Left kidney (tissue), 8 donors: Measurements from ENCODE around the gene MINDY1. TPM values are rescaled to one million over a fixed set of nuclear protein-coding genes. Genes with fewer than 3 reads are reported as not detected.

Source experiments
- DNase-seq: peaks from one replicate; pipeline ENCODE4 v3.0.0-alpha.2; 2013
- long read RNA-seq, 8 donors: transcript quantifications; one replicate each; lab custom pipeline, GENCODE V29; 2026
- polyA plus RNA-seq: library from polyadenylated mRNA; unstranded; fragments of 120-200 nt; gene quantifications from one replicate; pipeline ENCODE4 v1.2.1, GENCODE V29; 2013; ENCODE audit not compliant: insufficient read length

The MINDY1 gene, protein sequence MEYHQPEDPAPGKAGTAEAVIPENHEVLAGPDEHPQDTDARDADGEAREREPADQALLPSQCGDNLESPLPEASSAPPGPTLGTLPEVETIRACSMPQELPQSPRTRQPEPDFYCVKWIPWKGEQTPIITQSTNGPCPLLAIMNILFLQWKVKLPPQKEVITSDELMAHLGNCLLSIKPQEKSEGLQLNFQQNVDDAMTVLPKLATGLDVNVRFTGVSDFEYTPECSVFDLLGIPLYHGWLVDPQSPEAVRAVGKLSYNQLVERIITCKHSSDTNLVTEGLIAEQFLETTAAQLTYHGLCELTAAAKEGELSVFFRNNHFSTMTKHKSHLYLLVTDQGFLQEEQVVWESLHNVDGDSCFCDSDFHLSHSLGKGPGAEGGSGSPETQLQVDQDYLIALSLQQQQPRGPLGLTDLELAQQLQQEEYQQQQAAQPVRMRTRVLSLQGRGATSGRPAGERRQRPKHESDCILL
- 47.9 TPM for polyA plus RNA-seq
- long read RNA-seq, donor 1, partial matches to known transcripts = 0 of 3 reads
- long read RNA-seq, donor 1, other reads (novel, unspliced or antisense) = 0 of 3 reads
- long read RNA-seq, donor 2 = 0 reads
- long read RNA-seq, donor 3 = 0 reads
- long read RNA-seq, donor 4, partial matches to known transcripts = 8 of 8 reads
- long read RNA-seq, donor 4, other reads (novel, unspliced or antisense) = 0 of 8 reads
- long read RNA-seq, donor 5, partial matches to known transcripts = 0 of 1 reads
- long read RNA-seq, donor 5, other reads (novel, unspliced or antisense) = 0 of 1 reads
- long read RNA-seq, donor 6, partial matches to known transcripts = 6 of 7 reads
- long read RNA-seq, donor 6, other reads (novel, unspliced or antisense) = 0 of 7 reads
- long read RNA-seq, donor 7, partial matches to known transcripts = 0 of 1 reads
- long read RNA-seq, donor 7, other reads (novel, unspliced or antisense) = 0 of 1 reads
- long read RNA-seq, donor 8 = 0 reads

GRCh38 chr1:151006327-151007052 lies at the start of gene MINDY1:
Gene MINDY1, minus strand, starts transcription at chr1:151006902. Its CDS starts 4,285 bp downstream, at chr1:151002617.
- peak; percentile 84 for DNase-seq

GRCh38 chr1:151056149-151056548 lies 49.4 kb upstream of the MINDY1 start:
- DNase-seq = no peak

DNA sequence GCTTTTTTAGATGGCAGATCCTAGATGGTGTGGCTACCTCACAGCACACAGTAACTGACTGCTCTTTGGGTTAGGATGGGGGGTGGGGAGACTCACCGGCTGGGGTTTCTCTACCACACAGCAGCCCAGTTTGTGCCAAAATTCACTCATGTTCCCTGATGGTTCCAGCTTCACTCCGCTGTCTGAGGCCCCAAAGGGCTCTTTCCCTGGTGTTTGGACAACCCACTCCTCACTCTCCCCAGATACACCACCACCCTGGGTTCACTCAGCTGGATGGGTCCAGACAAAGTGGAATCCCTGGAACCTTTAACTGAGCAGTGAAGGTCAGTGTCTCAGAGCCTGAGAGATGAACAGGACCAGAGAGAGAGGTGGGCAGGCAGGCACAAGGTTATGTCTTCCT lies 48.9 kb upstream of the MINDY1 start:
- no peak for DNase-seq

GRCh38 chr1:151054971-151055547 lies 48.4 kb upstream of the MINDY1 start:
- DNase-seq = no peak

GRCh38 chr1:151051356-151052009 lies 44.8 kb upstream of the MINDY1 start:
- no peak for DNase-seq

DNA sequence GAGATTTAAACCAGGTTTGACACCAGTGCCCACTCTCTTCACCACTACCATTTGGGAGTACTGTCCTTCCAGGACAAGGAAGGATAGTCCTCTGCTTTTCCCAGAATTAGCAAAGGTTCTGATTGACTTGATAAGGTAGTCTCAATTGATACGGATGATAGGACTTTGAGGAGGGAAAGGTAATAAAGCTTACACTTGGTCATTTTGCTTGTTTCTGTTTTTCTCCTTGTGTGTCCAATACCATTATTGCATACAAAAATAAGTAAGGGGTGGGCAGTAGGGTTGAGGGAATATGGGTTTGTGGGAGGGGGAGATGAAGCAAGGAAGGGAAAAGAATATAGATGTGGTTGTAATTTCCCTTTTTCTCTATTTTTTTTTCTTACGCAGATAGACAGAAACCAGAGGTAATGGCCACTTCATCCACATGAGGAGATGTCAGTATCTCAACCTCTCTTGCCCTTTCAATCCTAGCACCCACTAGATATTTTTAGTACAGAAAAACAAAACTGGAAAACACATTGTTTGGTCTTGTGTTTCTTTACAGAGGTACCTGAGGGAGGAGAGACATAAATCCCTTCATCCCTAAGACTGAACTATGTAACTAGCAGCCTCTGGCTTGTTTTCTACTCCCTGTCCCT lies 43.5 kb upstream of the MINDY1 start:
- DNase-seq = no peak

DNA sequence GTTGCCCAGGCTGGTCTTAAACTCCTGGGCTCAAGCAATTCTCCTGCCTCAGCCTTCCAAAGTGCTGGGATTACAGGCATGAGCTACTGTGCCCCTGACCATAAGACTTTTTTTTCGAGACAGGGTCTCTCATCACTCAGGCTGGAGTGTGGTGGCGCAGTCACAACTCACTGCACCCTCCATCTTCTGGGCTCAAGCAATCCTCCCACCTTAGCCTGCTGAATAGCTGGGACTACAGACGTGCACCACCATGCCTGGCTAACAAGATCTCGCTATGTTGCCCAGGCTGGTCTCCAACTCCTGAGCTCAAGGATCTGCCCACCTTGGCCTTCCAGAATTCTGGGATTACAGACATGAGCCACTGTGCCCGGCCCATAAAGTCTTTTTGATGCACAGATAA lies 42.8 kb upstream of the MINDY1 start:
- DNase-seq = no peak

DNA sequence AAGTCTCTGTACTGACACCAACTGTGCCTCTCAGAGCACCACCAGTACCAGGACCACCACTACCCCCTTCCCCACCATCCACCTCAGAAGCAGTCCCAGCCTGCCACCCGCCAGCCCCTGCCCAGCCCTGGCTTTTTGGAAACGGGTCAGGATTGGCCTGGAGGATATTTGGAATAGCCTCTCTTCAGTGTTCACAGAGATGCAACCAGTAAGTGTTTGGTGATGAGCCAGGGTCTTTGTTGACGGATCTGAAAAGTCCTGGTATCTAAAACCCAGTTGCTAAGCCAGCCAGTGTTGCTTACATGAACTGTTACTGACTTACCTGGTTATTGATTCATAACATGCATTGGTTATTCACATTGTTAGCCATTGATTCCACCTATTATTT lies 41.9 kb upstream of the MINDY1 start:
- no peak for DNase-seq

GRCh38 chr1:151047925-151048644 lies 41.4 kb upstream of the MINDY1 start:
- no peak for DNase-seq

- DNase-seq = peak; percentile 80
These were observed 40.9 kb upstream of the MINDY1 start, which contains the start of gene C1orf56 for GRCh38 chr1:151047591-151047924. Gene C1orf56, plus strand, starts transcription at chr1:151047751. Its CDS starts 97 bp downstream, at chr1:151047848.

DNA sequence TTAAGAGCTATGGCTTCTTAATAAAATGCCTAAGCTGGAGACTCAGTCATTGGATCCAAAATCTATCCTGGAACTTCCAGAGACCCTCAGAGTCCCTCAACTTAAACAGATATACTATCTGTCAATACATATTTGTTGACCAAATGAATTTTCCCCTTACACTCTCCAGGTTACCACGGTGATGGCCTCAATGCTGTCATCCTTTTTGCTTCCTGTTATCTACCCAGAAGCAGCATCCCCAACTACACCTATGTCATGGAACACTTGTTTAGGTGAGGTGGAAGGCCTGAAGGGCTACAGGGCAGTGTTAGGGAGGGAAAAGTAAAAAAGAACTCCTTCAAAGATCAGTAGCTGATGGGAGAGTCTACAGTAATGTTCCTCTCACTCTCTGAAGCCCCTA lies 36.5 kb upstream of the MINDY1 start:
- no peak for DNase-seq

DNA sequence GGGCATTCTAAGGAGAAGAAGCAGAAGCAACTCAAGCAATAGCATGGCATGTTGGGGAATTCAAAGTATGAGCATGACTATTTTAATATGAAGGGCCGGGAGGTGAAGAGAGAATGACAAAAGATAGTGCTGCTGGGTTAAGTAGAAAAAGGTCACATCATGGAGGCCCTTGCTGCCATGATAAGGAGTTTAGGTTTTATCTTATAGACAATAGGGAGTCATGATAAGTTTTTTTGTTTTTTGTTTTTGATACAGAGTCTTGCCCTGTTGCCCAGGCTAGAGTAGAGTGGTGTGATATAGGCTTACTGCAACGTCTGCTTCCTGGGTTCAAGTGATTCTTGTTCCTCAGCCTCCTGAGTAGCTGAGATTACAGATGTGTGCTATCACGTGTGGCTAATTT lies 32.8 kb upstream of the MINDY1 start:
- no peak for DNase-seq

GRCh38 chr1:151037032-151037431 lies 30.3 kb upstream of the MINDY1 start:
- DNase-seq = no peak

DNA sequence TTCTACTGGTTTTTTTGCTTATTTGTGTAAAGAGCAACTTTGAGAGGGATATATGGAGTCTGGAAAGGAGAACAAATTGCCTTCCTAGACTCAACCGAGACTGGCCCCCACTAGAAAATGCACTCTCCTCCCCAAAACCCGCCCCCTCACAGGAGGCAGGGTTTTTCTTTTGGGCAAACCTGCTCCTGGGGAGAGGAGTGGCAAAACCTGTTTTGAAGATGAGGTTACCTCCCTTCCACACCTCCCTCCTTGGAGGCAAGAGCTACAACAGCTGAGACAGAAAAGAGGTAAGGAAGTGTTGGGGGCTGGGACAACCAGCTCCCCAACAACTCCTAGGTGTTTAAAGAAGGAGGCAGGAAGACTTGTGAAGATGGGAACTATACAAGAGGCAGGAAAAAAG lies 29.7 kb upstream of the MINDY1 start, which contains the start of gene BNIPL:
BNIPL (plus strand) TSS at position 231 of the 400 bp plus-strand sequence; CDS start at position 371, 140 bp downstream.
- DNase-seq = no peak

DNA sequence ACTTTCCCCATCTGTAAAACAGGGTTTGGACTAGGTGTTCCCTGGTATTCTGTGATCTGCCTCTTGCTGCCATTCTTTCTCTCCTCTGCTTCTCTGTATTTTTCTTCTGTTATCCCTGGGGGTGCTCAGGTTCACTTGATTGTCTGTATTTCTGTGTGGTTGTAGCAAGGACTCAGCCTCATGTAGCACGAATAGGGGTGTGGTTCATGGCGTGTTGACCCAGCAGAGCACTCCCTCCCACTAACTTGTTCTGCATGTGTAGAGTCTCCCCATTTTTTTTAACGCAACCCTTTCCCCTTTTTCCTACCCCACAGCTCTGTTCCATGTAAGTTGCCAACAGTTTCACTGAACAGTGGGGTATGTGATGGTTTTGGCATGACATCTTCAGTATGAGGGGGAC lies 28.5 kb upstream of the MINDY1 start:
- no peak for DNase-seq

DNA sequence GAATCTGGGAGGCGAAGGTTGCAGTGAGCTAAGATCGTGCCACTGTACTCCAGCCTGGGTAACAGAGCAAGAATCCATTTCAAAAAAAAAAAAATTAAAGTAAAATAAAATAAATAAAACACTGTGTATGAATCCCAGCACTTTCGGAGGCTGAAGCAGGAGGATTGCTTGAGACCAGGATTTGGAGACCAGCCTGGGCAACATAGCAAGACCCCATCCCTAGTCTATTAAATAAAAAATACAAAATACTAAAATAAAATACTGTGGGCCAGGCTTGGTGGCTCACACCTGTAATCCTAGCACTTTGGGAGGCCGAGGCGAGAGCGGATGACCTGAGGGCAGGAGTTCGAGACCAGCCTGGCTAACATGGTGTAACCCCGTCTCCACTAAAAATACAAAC lies 25.5 kb upstream of the MINDY1 start:
- DNase-seq = no peak

DNA sequence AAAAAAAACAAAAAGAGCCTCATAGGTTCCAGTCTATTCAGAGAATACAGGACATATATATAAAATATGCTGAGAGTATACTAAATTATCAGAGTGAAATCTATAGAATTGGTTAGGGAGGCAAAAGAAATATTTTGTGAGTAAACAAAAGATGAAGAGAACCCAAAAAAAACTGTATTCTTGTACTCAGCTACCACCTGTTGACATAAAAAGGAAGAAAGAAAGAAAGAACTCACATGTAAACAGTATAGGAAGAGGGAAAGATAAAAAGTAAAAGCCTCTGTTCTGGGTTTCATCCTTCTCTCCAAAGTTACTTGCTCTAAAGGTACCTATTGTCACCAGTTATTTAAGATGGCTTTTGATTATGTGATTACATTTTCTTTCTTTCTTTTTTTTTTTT lies 19.8 kb upstream of the MINDY1 start:
- no peak for DNase-seq

DNA sequence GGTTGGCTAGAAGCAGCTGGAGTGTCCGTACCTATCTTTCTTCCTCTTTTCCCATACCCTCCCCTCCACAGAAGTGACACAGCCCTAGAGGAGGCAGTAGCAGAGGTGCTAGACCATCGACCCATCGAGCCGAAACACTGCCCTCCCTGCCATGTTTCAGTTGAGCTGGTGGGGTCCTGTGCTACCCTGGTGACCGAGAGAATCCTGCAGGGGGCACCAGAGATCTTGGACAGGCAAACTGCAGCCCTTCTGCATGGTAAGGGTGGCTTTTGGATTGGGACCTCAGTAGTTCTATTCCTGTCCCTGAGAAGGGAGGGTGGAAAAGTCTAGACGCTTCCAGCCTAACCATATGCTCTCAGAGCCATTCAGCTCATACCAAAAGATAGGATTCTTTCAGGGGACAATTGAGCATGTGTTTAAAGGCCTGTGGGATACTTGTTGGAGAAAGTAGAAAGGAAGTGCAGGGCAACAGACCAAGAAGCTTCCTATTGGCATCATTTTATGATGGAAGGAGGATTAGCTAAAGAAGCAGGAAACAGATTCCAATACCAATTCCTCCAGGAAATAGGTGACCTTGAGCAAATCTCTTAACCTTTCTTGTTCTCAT lies 17.9 kb upstream of the MINDY1 start:
- no peak for DNase-seq

DNA sequence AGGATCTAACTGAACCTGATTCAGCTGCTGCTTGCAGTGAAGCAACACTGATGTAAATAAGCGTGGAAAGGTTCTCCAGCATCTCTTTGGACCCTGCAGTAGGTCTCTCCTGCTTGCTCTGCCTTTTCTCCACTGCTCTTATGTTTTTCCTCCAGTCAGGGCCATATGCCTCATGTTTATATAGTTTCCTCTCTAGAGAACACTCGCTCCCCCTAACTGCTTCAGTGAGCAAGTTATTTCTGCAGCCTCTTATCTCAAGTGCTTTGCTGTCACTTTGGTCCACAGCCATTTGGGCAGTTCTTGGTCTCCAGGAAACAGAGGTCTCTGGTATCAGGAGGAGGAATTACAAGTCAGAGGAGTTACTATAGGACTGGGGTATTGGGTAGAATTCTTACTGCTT lies 6.8 kb upstream of the MINDY1 start:
- peak; percentile 70 for DNase-seq
